HG03565 (cell line): Measurements from ENCODE around the gene ASXL3.

Source experiments
- ATAC-seq: cut with Tn5 transposase; IDR thresholded peaks from one replicate; pipeline ENCODE4 v1.9.1; 2021; ENCODE audit warnings: mild to moderate bottlenecking, moderate library complexity; ENCODE audit not compliant: unreplicated experiment

The ASXL3 gene

GRCh38 chr18:33656889-33657448 lies 79.0 kb downstream of the ASXL3 start:
- no peak for ATAC-seq

GRCh38 chr18:33660696-33661310 lies 82.8 kb downstream of the ASXL3 start:
- no peak for ATAC-seq

- no peak for ATAC-seq
These were observed 86.3 kb downstream of the ASXL3 start for GRCh38 chr18:33664241-33664874.

GRCh38 chr18:33665187-33665586 lies 87.2 kb downstream of the ASXL3 start:
- no peak for ATAC-seq

- no peak for ATAC-seq
These were observed 87.6 kb downstream of the ASXL3 start for GRCh38 chr18:33665641-33666040.

- no peak for ATAC-seq
These were observed 88.9 kb downstream of the ASXL3 start for GRCh38 chr18:33666915-33667314.

GRCh38 chr18:33669589-33669988 lies 91.6 kb downstream of the ASXL3 start:
- ATAC-seq, result no peak

- no peak for ATAC-seq
These were observed 92.0 kb downstream of the ASXL3 start for GRCh38 chr18:33670029-33670428.

- ATAC-seq, result no peak
These were observed 95.7 kb downstream of the ASXL3 start for GRCh38 chr18:33673689-33674088.

GRCh38 chr18:33676593-33676992 lies 98.6 kb downstream of the ASXL3 start:
- no peak for ATAC-seq

GRCh38 chr18:33677891-33678290 lies 99.9 kb downstream of the ASXL3 start:
- no peak for ATAC-seq

- ATAC-seq, result no peak
These were observed 104.4 kb downstream of the ASXL3 start for GRCh38 chr18:33682436-33682835.

- no peak for ATAC-seq
These were observed 116.6 kb downstream of the ASXL3 start for GRCh38 chr18:33694593-33694992.

GRCh38 chr18:33696332-33697162 lies 118.5 kb downstream of the ASXL3 start:
- ATAC-seq, result no peak

- ATAC-seq, result no peak
These were observed 119.5 kb downstream of the ASXL3 start for GRCh38 chr18:33697498-33697897.

GRCh38 chr18:33699372-33699771 lies 121.4 kb downstream of the ASXL3 start:
- peak; percentile 56 for ATAC-seq

- ATAC-seq, result peak; percentile 85
These were observed 122.5 kb downstream of the ASXL3 start for GRCh38 chr18:33700513-33700976.

GRCh38 chr18:33702625-33703024 lies 124.6 kb downstream of the ASXL3 start:
- ATAC-seq, result no peak

GRCh38 chr18:33706391-33706790 lies 128.4 kb downstream of the ASXL3 start:
- ATAC-seq, result no peak

GRCh38 chr18:33708876-33709275 lies 130.9 kb downstream of the ASXL3 start:
- ATAC-seq, result no peak

- no peak for ATAC-seq
These were observed 132.2 kb downstream of the ASXL3 start for GRCh38 chr18:33710269-33710668.

- no peak for ATAC-seq
These were observed 133.5 kb downstream of the ASXL3 start for GRCh38 chr18:33711514-33711913.
